H9 (cell line): Measurements from ENCODE around the gene LYZL4. TPM values are rescaled to one million over a fixed set of nuclear protein-coding genes. Genes with fewer than 3 reads are reported as not detected.

Experiments
- DNase-seq: peaks from one replicate; pipeline ENCODE4 v3.0.0-alpha.2; 2017
- H2AFZ ChIP-seq: one replicate; pipeline ENCODE4 v1.6.1; 2013; ENCODE audit warnings: mild to moderate bottlenecking, low read length, control low read depth, moderate library complexity
- H2AK5ac ChIP-seq: 2 replicates; pipeline ENCODE4 v1.6.1; 2013; ENCODE audit warnings: low read length, control low read depth, mixed read lengths; ENCODE audit not compliant: insufficient read length
- H2BK120ac ChIP-seq: one replicate; pipeline ENCODE4 v1.6.1; 2013; ENCODE audit warnings: low read depth, mild to moderate bottlenecking, low read length, control low read depth, inconsistent platforms; ENCODE audit not compliant: poor library complexity, severe bottlenecking
- H2BK12ac ChIP-seq: 2 replicates; pipeline ENCODE4 v1.6.1; 2013; ENCODE audit warnings: low read length, control low read depth, mixed read lengths, low read depth; ENCODE audit not compliant: insufficient read length
- H2BK15ac ChIP-seq: 2 replicates; pipeline ENCODE4 v1.6.1; 2013; ENCODE audit warnings: low read depth, low read length, control low read depth
- H2BK20ac ChIP-seq: one replicate; pipeline ENCODE4 v1.6.1; 2013; ENCODE audit warnings: low read depth, mild to moderate bottlenecking, low read length, control low read depth, inconsistent platforms; ENCODE audit not compliant: poor library complexity, severe bottlenecking
- H2BK5ac ChIP-seq: 2 replicates; pipeline ENCODE4 v1.6.1; 2013; ENCODE audit warnings: low read length, control low read depth, mixed read lengths; ENCODE audit not compliant: insufficient read length
- H3K14ac ChIP-seq: 2 replicates; pipeline ENCODE4 v1.6.1; 2013; ENCODE audit warnings: low read length, control low read depth; ENCODE audit not compliant: insufficient read depth
- H3K18ac ChIP-seq: 2 replicates; pipeline ENCODE4 v1.6.1; 2013; ENCODE audit warnings: low read depth, mild to moderate bottlenecking, mixed read lengths, low read length, control low read depth; ENCODE audit not compliant: insufficient read length
- H3K23ac ChIP-seq: 2 replicates; pipeline ENCODE4 v1.6.1; 2013; ENCODE audit warnings: low read length, control low read depth, mixed read lengths, low read depth; ENCODE audit not compliant: insufficient read length
- H3K23me2 ChIP-seq: 2 replicates; pipeline ENCODE4 v1.6.1; 2013; ENCODE audit warnings: low read depth, mild to moderate bottlenecking, mixed read lengths, low read length, control low read depth; ENCODE audit not compliant: insufficient read length, poor library complexity, severe bottlenecking
- H3K27ac ChIP-seq: 2 replicates; pipeline ENCODE4 v1.5.1; 2013; ENCODE audit warnings: low read length, control low read depth, mixed read lengths, low read depth; ENCODE audit not compliant: insufficient read length
- H3K27me3 ChIP-seq: 2 replicates; pipeline ENCODE4 v1.6.1; 2013; ENCODE audit warnings: low read length, control low read depth, inconsistent platforms; ENCODE audit not compliant: insufficient read depth
- H3K4ac ChIP-seq: 2 replicates; pipeline ENCODE4 v1.6.1; 2013; ENCODE audit warnings: low read depth, mild to moderate bottlenecking, control low read depth, inconsistent platforms, low read length, moderate library complexity
- H3K4me1 ChIP-seq: 2 replicates; pipeline ENCODE4 v1.6.1; 2013; ENCODE audit warnings: low read length, control low read depth, inconsistent platforms; ENCODE audit not compliant: insufficient read depth
- H3K4me2 ChIP-seq: 2 replicates; pipeline ENCODE4 v1.6.1; 2013; ENCODE audit warnings: low read length, control low read depth, mixed read lengths; ENCODE audit not compliant: insufficient read length, insufficient read depth
- H3K56ac ChIP-seq: 2 replicates; pipeline ENCODE4 v1.6.1; 2013; ENCODE audit warnings: low read depth, mild to moderate bottlenecking, mixed read lengths, low read length, control low read depth; ENCODE audit not compliant: insufficient read length
- H3K79me1 ChIP-seq: 2 replicates; pipeline ENCODE4 v1.6.1; 2013; ENCODE audit warnings: low read depth, mild to moderate bottlenecking, moderate library complexity, low read length, control low read depth, inconsistent platforms; ENCODE audit not compliant: insufficient read depth, poor library complexity, severe bottlenecking
- H3K79me2 ChIP-seq: 2 replicates; pipeline ENCODE4 v1.6.1; 2013; ENCODE audit warnings: low read length, control low read depth, inconsistent platforms; ENCODE audit not compliant: insufficient read depth
- H3K9ac ChIP-seq: 2 replicates; pipeline ENCODE4 v1.6.1; 2013; ENCODE audit warnings: low read length, control low read depth, mixed read lengths; ENCODE audit not compliant: insufficient read length; ENCODE audit errors: extremely low read depth
- H3K9me3 ChIP-seq: one replicate; pipeline ENCODE4 v1.6.1; 2013; ENCODE audit warnings: low read depth, low read length, inconsistent platforms; ENCODE audit not compliant: control insufficient read depth
- H3T11ph ChIP-seq: one replicate; pipeline ENCODE4 v1.6.1; 2013; ENCODE audit warnings: mild to moderate bottlenecking, low read length, control low read depth, inconsistent platforms
- H4K20me1 ChIP-seq: one replicate; pipeline ENCODE4 v1.6.1; 2013; ENCODE audit not compliant: control insufficient read depth, insufficient read length, insufficient read depth
- H4K5ac ChIP-seq: 2 replicates; pipeline ENCODE4 v1.6.1; 2013; ENCODE audit warnings: low read depth, mild to moderate bottlenecking, mixed read lengths, low read length, control low read depth; ENCODE audit not compliant: insufficient read length
- H4K8ac ChIP-seq: replicated peaks from 2 replicates; pipeline ENCODE4 v1.6.1; 2013; ENCODE audit warnings: low read length, control low read depth, mixed read lengths, low read depth; ENCODE audit not compliant: insufficient read length
- H4K91ac ChIP-seq: 2 replicates; pipeline ENCODE4 v1.6.1; 2013; ENCODE audit warnings: low read depth, mild to moderate bottlenecking, moderate library complexity, mixed read lengths, low read length, control low read depth; ENCODE audit not compliant: insufficient read length
- H3K27ac Mint-ChIP-seq, 3 experiments: 2 replicates in 2 of 3; 3 replicates in 1 of 3; pipeline ENCODE4 v1.8.0; 2020 to 2021; ENCODE audit warnings: mixed read lengths in 3 of 3, mild to moderate bottlenecking in 1 of 3, moderate library complexity in 1 of 3
- H3K27me3 Mint-ChIP-seq: 2 replicates; pipeline ENCODE4 v1.8.0; 2021; ENCODE audit warnings: low read depth, mild to moderate bottlenecking, moderate library complexity, mixed read lengths
- H3K36me3 Mint-ChIP-seq, 3 experiments: 2 replicates in 2 of 3; 3 replicates in 1 of 3; pipeline ENCODE4 v1.8.0; 2020 to 2021; ENCODE audit warnings: low read depth in 3 of 3, mixed read lengths in 3 of 3; ENCODE audit not compliant: insufficient read depth in 1 of 3
- H3K4me1 Mint-ChIP-seq, 2 experiments: 2 replicates each; pipeline ENCODE4 v1.8.0; 2020; ENCODE audit warnings: mixed read lengths in 2 of 2
- H3K4me3 Mint-ChIP-seq, 2 experiments: 2 replicates in 1 of 2; 3 replicates in 1 of 2; pipeline ENCODE4 v1.8.0; 2020 to 2021; ENCODE audit warnings: mild to moderate bottlenecking in 2 of 2, mixed read lengths in 2 of 2, moderate library complexity in 1 of 2
- H3K9me3 Mint-ChIP-seq, 2 experiments: 2 replicates in 1 of 2; 3 replicates in 1 of 2; pipeline ENCODE4 v1.8.0; 2020; ENCODE audit warnings: mild to moderate bottlenecking in 2 of 2, mixed read lengths in 2 of 2, moderate library complexity in 1 of 2
- WGBS: extraction: QIAGEN DNeasy Blood & Tissue Kit; methylation state at CpG from one replicate; pipeline ENCODE4 v1.1.7; 2013; ENCODE audit warnings: missing lambda C conversion rate, low lambda C conversion rate, mixed read lengths; ENCODE audit not compliant: insufficient read length; ENCODE audit errors: extremely low coverage; 5-methylcytosine and 5-hydroxymethylcytosine counted together
- total RNA-seq: library from RNA; stranded (reverse); gene quantifications from 2 replicates; pipeline ENCODE4 v1.2.1, GENCODE V29; 2021
- TF ChIP-seq, protein P1 (sequence below): fragments of 200-600 bp; sonication (generic); conservative IDR thresholded peaks from 3 replicates; pipeline ENCODE4 v1.8.0; 2021; ENCODE audit warnings: antibody characterized with exemption, mild to moderate bottlenecking

LYZL4 gene
- total RNA-seq, 1 experiment from 2014 or later = not detected

DNA sequence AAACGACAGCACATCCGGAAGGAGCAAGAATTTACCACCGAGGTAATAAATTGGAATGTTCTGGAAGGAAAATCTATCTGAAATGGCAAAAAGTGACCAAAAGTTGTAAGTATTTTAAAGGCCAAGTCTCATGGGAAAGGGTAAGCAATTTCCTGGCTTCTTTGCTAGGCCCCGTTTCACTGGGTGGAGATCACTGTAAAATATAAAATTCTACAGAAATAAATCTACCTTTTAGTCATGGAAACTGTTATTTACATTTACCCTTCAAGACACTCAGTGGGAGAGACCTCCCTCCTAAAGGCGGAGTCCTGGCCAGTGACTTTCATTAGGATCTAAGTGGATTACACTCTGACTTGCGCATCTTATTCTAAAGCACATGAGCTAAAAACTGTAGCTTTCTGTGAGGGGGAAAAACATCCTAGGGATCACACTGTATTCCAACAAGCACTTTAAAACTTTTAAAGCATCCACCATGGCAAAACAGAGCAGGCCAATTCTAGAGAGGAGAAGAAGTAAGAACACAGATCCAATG is 28.8 kb downstream of the LYZL4 start:
- Histone ChIP-seq H4K20me1 (no peaks in the 10 kb centered on the region), H3K4me2 (no peak overlapping the region), H3K56ac (no peak overlapping the region), H2AK5ac (no peak overlapping the region), H2AFZ (no peak overlapping the region), H2BK15ac (no peak overlapping the region), H3K79me2 (no peaks in the 10 kb centered on the region), H2BK20ac (no peak overlapping the region), H3K27ac (no peak overlapping the region), H3K14ac (no peak overlapping the region), H3T11ph (no peak overlapping the region), H2BK5ac (no peak overlapping the region), H3K4ac (no peak overlapping the region), H3K9ac (no peak overlapping the region), H3K23ac (no peak overlapping the region), H4K91ac (no peak overlapping the region), H3K23me2 (no peaks in the 10 kb centered on the region), H3K18ac (no peak overlapping the region), H4K5ac (no peak overlapping the region), H3K27me3 (no peaks in the 10 kb centered on the region), H3K4me1 (no peaks in the 10 kb centered on the region; the same call in 1 of the 2 replicates), H3K9me3 (no peaks in the 10 kb centered on the region), H2BK120ac (no peak overlapping the region), H4K8ac (no peak overlapping the region), H3K79me1 (no peaks in the 10 kb centered on the region), H2BK12ac (no peak overlapping the region)
- TF ChIP-seq, protein P1, sequence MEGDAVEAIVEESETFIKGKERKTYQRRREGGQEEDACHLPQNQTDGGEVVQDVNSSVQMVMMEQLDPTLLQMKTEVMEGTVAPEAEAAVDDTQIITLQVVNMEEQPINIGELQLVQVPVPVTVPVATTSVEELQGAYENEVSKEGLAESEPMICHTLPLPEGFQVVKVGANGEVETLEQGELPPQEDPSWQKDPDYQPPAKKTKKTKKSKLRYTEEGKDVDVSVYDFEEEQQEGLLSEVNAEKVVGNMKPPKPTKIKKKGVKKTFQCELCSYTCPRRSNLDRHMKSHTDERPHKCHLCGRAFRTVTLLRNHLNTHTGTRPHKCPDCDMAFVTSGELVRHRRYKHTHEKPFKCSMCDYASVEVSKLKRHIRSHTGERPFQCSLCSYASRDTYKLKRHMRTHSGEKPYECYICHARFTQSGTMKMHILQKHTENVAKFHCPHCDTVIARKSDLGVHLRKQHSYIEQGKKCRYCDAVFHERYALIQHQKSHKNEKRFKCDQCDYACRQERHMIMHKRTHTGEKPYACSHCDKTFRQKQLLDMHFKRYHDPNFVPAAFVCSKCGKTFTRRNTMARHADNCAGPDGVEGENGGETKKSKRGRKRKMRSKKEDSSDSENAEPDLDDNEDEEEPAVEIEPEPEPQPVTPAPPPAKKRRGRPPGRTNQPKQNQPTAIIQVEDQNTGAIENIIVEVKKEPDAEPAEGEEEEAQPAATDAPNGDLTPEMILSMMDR = no peak
- Mint-ChIP-seq H3K27ac (no peak overlapping the region), H3K27me3 (peaks cover 12% of the 10 kb centered on the region), H3K9me3 (no peaks in the 10 kb centered on the region), H3K4me1 (peaks cover 17 to 29% of the 10 kb centered on the region in 2 experiments), H3K4me3 (no peak overlapping the region), H3K36me3 (no peaks in the 10 kb centered on the region)
- DNase-seq = no peak
- WGBS = no CpG with 5 or more reads among the region's 6 CpGs
